GM13977 (cell line): ENCODE results near the gene SLCO4A1.

Experiments used
- DNase-seq: peaks from one replicate; pipeline ENCODE4 v3.0.0; 2012; ENCODE audit warnings: low spot score
- in situ Hi-C: fragments of 300-500 bp; cut with MboI; formaldehyde crosslinking; loops from one replicate; pipeline ENCODE4 v1.12.0; 2022; ENCODE audit warnings: low sequenced_read_pairs, low pct_unique_long_range_greater_than_20kb, mixed read lengths, inconsistent platforms; ENCODE audit not compliant: unreplicated experiment
- TF ChIP-seq, protein P1 (sequence below): IDR thresholded peaks from 2 replicates; pipeline ENCODE4 v1.5.1; 2012; ENCODE audit warnings: mild to moderate bottlenecking, control low read depth; ENCODE audit not compliant: insufficient read depth; ENCODE audit errors: extremely low read depth, missing control alignments

The SLCO4A1 gene

DNA sequence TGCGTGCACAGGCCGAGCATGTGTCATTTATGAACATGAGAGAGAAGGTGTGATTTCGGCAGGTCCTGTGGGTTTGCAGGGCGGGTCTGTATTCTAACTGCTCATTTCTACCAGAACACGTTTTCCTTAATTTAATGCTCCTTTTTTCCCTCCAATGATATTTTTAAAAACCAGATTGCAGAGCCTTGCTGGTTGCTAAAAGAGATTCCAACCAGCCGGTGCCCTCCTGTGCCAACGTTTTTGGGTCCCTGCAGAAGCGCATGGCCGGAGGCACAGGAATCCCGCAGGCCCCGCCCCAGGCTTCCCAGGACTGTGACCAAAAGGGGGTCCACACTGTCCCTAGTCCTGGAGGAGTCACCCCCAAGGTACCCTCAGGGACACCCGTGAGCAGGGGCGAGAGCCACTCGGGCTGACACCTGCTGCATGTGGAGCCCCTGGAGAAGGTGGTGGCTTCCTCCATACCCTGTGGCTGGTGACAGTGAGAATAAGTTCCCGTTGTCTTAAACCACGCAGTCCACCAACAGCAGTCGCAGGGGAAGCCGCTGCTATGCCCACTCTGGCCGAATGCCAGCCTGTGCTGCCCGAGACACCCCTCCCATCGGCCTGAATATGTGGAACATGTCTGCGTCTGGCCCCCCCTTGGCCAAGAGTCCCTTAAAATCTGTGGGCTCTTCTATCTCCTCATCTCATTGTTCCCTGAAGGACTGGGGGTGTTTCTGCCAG lies 50.7 kb downstream of the SLCO4A1 start:
- in situ Hi-C loops = no loop called here
- TF ChIP-seq, protein P1, sequence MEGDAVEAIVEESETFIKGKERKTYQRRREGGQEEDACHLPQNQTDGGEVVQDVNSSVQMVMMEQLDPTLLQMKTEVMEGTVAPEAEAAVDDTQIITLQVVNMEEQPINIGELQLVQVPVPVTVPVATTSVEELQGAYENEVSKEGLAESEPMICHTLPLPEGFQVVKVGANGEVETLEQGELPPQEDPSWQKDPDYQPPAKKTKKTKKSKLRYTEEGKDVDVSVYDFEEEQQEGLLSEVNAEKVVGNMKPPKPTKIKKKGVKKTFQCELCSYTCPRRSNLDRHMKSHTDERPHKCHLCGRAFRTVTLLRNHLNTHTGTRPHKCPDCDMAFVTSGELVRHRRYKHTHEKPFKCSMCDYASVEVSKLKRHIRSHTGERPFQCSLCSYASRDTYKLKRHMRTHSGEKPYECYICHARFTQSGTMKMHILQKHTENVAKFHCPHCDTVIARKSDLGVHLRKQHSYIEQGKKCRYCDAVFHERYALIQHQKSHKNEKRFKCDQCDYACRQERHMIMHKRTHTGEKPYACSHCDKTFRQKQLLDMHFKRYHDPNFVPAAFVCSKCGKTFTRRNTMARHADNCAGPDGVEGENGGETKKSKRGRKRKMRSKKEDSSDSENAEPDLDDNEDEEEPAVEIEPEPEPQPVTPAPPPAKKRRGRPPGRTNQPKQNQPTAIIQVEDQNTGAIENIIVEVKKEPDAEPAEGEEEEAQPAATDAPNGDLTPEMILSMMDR = no peak
- DNase-seq = no peak

DNA sequence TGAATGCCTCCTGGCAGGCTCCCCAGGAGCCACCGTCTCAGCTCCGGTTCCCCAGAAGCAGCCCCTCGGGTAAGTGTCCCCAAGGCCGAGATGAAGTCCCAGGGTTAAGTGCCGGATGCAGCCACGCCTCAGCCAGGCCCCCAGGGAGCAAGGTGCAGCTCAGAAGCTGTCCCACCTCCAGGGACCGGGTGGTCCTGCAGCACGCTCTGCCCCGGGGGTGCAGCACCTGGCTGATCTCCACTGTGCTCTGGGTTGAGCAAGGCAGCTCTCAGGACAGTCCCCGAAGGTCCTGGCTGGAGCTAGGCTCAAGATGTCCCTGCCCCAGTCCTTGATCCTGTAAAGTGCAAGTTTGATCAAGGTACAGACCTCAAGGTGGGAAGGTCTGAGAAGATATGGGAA lies 51.2 kb downstream of the SLCO4A1 start:
- in situ Hi-C loops = no loop called here
- TF ChIP-seq, protein P1 = no peak
- DNase-seq = no peak

DNA sequence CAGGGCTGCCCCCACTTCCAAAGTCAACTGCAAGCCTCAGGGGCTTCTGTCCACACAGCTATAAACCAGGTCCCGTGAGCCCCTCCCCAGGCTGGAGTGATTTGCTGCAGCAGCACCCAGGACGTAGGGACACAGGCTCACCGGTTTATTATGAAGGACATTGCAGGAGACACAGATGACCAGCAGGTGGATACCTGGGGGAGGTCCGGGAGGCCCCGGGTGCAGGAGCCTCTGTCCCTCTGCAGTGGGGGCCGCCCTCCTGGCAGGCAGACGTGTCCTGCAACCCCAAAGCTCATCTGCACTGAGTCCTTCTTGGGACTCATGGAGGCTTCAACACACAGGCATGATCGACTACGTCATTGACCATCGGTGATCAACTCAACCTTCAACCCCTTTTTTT lies 51.8 kb downstream of the SLCO4A1 start:
- DNase-seq = no peak
- in situ Hi-C loops = no loop called here
- TF ChIP-seq, protein P1 = no peak

DNA sequence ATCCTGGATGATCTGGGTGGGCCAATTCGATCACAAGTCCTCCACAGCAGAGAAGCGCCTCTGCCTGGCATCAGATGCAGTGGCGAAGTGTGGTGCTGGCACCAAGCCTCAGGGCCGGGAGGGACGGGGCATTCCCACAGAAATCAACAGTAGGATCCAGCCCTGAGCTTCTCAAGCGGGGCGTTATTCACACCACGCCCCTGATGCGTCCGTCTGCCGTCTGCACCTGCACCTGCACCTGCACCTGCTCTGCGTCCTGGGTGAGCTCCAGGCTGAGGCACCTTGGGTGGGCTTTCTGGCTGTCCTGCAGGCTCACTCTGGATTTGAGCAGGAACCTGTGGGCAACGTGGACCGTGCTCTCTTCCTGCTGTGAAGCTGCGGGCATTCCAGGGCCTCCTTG lies 52.6 kb downstream of the SLCO4A1 start:
- TF ChIP-seq, protein P1 = no peak
- DNase-seq = no peak
- in situ Hi-C loops = no loop called here

DNA sequence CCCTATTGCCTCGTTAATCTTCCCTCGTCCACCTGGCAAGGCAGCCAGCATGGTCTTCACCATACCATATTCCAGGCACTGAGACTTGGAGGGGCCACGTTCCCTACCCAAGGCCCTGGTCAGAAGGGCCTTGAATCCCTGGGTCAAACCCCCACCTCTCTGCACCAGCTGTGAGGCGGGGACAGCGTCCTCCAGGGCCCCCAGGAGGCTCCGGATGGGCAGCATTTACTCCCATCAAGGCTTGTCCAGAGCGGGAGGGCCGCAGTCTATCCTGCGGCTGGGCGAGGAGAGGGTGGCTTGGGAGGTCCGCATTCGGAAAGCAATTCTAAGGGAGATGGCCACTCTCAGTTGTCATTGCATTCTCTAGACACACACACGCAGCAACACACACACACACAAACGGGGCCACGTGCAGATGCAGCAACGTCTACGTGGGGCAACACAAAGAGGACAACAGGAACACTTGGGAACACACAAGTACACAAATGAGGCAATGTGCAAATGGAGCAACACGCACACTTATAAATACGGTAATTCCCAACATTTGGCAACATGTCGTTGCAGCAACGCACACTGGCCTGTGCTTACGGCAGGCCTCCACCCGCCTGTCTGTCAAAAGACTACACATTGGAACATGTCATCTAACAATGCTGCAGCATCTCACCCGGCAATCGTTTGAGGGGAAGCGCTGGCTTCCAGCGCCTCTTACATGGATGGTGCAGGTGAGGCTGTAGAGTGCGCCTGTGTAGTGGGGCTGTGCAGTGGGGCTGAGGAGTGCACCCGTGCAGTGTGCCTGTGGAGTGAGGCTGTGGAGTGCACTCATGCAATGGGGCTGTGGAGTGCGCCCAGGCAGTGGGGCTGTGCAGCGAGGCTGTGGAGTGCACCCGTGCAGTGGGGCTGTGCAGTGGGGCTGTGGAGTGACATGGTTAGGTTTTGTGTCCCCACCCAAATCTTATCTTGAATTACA lies 53.4 kb downstream of the SLCO4A1 start:
- in situ Hi-C loops = no loop called here
- TF ChIP-seq, protein P1 = no peak
- no peak for DNase-seq

DNA sequence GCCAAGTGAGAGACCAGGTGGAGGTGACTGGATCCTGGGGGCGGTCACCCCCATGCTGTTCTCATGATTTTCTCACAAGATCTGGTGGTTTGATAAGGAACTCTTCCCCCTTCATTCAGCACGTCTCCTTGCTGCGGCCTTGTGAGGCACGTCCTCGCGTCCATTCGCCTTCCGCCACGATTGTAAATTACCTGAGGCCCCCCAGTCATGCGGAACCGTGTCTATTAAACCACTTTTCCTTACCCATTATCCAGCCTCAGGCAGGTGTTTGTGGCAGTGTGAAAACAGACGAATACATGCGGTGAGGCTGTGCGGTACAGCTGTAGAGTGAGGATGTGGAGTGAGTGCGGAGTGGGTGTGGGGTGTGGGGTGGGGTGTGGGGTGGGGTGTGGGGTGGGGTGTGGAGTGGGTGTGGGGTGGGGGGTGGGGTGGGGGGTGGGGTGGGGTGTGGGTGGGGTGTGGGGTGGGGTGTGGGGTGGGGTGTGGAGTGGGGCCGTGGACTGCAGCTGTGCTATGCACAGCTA lies 54.2 kb downstream of the SLCO4A1 start:
- TF ChIP-seq, protein P1 = no peak
- in situ Hi-C loops = no loop called here
- DNase-seq = no peak
